Posterior cingulate gyrus (tissue), 11 donors: ENCODE measurements around the gene AJAP1.

Source experiments
- DNase-seq, 10 donors: peaks; one replicate each; pipeline versions ENCODE4 v3.0.0 to v3.0.0-alpha.2; 2020 to 2021; ENCODE audit warnings: mixed read lengths in 3 of 10
- intact Hi-C: fragments of 100-400 bp; cut with DNase I; formaldehyde crosslinking; loops from one replicate; pipeline ENCODE4 v1.15.1; 2023

AJAP1 gene

GRCh38 chr1:4724001-4724400, 69.6 kb downstream of the AJAP1 start:
- intact Hi-C loops: no loop called here
- DNase-seq: no peak

DNA sequence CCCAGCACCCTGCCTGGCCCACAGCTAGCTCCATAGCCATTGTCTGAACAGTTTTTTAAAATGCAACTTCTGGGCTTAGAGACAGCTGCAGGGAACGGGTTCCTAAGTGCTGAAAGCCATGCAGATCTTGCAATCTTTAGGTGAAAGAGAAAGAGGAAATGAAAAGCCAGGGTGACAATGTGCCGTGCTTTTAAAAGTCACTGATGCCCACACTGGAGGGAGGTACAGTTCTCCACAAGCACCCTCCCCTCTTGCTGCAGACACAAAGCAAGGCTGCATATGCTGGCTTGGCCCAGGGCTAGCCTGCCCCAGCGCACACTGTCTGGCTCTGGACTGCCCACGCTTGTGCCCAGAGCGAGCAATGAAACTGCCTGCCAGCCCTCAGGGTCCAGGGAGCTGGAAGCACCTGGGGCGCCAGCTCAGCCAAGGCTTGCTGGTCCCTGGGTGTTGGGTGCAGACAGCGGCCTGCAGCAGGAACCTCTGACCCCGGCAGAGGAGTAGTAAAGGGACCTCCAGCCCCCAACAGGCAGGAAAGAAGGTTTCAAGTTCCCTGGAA, 70.4 kb downstream of the AJAP1 start:
- DNase-seq: no peak
- intact Hi-C loops: no loop called here

DNA sequence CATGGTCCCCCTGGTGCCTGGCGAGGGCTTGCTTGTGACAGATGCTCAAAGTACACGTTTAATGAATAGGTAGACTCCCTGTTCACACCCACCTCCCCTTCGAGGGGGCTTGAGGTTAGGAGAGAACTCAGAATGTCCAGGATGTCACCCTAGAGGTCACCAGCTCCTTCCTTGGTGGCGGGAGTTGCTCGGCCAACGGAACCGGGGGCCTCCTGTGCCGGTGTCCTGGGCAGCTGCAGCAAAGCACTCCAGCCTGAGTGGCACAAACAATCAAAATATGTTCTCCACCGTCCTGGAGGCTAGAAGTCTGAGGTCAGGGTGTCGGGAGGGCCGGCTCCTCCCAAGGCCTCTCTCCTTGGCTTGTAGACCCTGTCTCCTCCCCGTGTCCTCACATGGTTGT, 71.0 kb downstream of the AJAP1 start:
- intact Hi-C loops: no loop called here
- no peak for DNase-seq

- peak in 8 of 10 donors; percentile 47 to 95 (median 76) for DNase-seq
- intact Hi-C loops: no loop called here
Measured at GRCh38 chr1:4726620-4727341, 72.4 kb downstream of the AJAP1 start.

GRCh38 chr1:4728319-4729089, 74.1 kb downstream of the AJAP1 start:
- DNase-seq: no peak
- intact Hi-C loops: no loop called here

DNA sequence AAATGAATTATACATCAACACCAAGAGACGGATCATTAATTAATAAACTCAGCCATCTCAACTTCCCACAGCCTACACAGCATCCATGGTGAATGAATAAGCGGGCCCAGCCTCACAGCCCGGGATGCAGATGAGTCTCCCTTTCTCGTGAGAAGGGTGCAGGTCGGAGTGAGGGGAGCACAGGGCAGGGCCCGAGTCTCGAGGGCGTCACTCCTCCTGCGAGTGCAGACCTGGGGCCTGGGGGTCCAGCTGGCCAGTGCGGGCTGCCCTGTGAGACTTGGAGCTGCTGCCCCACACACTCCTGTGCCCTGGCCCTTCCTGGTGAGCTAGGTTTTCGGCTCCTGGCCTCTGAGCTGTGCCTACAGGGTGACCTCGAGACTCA, 74.7 kb downstream of the AJAP1 start:
- intact Hi-C loops: no loop called here
- no peak for DNase-seq

- intact Hi-C loops: no loop called here
- DNase-seq: peak in 1 of 10 donors; percentile 42
Measured at GRCh38 chr1:4730078-4730477, 75.7 kb downstream of the AJAP1 start.

GRCh38 chr1:4733446-4734177, 79.2 kb downstream of the AJAP1 start:
- no peak for DNase-seq
- intact Hi-C loops: no loop called here

DNA sequence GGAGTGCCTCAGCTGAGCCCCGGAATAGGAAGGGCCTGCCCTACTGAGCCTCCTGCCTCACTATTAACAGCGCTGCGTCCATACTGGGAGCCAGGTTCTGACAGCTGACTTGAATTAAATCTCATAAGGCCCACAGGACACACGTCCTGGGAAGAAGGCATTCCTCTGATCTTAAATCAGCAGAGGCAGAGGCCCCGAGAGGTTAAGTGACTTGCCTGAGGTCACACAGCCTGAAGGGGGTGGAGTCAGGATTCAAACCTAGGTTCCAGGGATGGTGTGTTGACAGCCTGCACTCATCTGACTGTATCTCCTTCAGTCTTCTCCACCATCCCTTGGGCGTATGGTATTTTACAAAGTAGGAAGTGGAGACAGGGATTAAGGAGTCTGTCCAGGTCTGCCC, 79.8 kb downstream of the AJAP1 start:
- no peak for DNase-seq

DNA sequence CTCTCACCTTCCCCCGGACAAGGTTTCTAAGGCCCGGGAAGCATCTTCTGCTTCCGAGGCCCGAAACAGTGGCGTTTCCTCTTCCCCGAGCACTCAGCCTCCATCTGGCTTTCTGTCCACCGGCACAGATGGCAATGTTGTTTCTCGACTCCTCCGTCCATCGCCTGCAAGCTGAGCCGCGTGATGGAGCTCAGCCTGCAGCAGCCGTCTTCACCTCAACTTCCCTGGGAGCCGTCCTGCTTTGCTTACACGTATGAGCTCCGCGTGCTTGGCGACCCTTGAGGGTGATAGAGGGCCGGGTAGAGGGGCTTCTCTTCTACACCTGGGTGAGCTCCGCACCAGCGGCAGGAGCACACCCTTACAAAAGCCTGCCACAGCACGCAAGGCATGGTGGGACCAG, 80.4 kb downstream of the AJAP1 start:
- peak in 8 of 10 donors; percentile 50 to 94 (median 68) for DNase-seq
- intact Hi-C loops: no loop called here

More for the DNA sequence above, 79.8 kb downstream of the AJAP1 start:
- intact Hi-C loops: no loop called here

DNA sequence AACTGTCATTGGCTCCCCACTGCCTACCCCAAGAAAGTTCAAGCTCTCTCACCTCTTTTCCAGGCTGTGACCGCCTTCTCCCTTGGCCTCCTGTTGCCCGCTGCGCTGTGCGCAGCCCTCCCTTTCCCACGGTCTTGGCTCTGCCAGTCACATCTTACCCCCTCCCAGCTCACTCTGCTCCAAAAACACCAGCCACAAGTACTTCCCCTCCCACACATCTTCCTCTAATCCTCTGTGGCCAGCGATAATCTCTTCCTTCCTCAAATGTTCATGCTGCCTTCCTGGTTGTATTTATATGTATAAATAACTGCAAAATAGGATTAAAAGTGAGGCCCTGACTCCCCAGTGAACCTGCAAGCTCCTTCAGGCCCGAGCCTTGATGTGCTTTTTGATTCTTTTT, 81.8 kb downstream of the AJAP1 start:
- DNase-seq: no peak
- intact Hi-C loops: no loop called here

GRCh38 chr1:4741876-4742423, 87.5 kb downstream of the AJAP1 start:
- intact Hi-C loops: no loop called here
- peak in 3 of 10 donors; percentile 25 to 80 (median 52) for DNase-seq

GRCh38 chr1:4743978-4744750, 89.8 kb downstream of the AJAP1 start:
- intact Hi-C loops: no loop called here
- peak in 3 of 10 donors; percentile 50 to 82 (median 77) for DNase-seq

GRCh38 chr1:4745560-4745959, 91.2 kb downstream of the AJAP1 start:
- peak in 3 of 10 donors; percentile 40 to 77 (median 54) for DNase-seq
- intact Hi-C loops: no loop called here

- intact Hi-C loops: no loop called here
- DNase-seq: peak in 3 of 10 donors; percentile 26 to 53 (median 46)
Measured at GRCh38 chr1:4749406-4749805, 95.0 kb downstream of the AJAP1 start.

GRCh38 chr1:4750177-4750576, 95.8 kb downstream of the AJAP1 start:
- DNase-seq: peak in 3 of 10 donors; percentile 8 to 39 (median 22)
- intact Hi-C loops: no loop called here

- intact Hi-C loops: no loop called here
- peak in 2 of 10 donors; percentile 30 to 55 for DNase-seq
Measured at GRCh38 chr1:4752059-4752458, 97.7 kb downstream of the AJAP1 start.

DNA sequence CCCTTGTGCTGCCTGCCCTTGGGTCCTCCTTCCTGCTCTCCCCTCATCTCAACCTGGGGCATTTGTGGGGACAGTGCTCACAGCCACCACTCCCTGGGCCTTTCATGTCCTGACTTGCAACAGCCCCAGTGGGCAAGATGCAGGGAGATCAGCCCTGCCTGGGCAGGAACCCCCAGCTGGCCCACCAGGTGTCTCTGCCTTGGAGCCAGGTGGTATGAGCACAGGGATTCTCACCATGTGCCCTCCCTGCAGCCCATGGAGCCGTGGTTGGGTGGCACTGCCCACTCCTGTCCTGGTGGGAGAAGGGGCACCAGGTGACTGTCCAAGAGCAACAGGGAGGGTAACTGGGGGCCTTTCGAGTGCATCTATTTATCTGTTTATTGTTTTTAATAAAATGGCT, 100.4 kb downstream of the AJAP1 start:
- peak in 3 of 10 donors; percentile 49 to 76 (median 61) for DNase-seq
- intact Hi-C loops: no loop called here

- DNase-seq: peak in 3 of 10 donors; percentile 15 to 21 (median 19)
- intact Hi-C loops: no loop called here
Measured at GRCh38 chr1:4755301-4755845, 101.0 kb downstream of the AJAP1 start.
